Measurements from ENCODE around the gene KCNMA1.

Gene KCNMA1

DNA sequence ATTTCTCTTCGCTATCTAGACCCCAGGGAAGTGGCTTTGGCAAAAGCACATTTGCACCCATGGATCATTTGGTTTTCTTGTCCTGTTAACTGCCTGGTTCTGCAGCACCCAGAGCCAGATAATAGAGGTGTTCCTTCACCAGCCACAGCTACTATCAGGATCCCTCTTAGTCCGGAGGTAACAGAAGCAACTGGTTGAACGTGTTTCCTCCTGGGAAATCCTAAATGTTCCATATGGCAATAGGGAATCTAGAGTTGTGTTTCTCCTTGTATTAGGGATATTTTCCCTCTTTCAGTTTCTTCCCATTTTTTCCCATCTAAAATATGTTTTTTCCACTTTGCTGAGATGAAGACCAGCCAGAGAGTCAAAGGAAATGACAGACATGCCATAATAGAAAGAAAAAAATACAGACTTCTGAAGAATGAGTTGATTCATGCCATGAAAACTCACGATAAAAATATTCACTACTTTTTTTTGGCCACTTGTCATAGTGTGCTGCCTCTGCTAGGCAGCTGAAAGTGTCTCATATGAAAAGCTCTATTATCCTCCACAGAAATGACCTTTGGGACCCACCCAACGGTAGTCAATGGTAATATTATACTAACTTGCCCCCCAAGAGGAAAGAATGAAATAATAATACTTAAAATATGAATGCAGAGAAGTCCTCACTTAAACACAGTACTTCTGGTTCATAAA is 472.8 kb downstream of the KCNMA1 start:
- no peak for DNase-seq

DNA sequence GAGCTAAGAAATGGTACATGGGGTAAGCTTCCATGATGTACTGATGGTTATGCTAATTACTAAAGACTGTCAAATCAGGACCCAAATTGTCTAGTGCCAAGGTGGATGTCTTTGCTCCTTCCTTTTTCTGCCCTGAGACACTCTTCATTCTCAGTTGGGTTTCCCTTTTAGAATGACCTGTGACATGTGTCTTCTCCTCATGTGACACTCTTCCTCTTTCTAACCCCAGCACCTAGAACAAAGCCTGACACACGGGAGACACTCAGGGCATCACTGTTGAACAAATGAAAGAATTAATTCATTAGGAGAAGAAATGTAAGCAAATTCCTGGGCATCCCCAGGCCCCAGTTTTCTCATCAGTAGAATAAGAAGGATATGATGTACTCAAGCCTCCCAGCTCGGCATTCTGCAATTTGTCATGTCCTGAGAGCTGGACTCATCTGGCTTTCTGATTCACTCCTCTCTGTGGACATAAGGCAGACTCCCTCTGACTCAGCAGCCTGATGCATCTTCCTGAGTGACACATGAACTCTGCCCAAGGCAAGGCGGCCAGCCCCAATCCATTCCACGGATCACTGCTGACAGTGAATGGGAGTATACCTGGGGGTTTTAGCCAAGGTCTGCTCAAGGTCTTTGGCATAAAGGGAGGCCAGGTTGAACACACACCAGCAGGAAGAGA is 473.8 kb downstream of the KCNMA1 start:
- DNase-seq: no peak

DNA sequence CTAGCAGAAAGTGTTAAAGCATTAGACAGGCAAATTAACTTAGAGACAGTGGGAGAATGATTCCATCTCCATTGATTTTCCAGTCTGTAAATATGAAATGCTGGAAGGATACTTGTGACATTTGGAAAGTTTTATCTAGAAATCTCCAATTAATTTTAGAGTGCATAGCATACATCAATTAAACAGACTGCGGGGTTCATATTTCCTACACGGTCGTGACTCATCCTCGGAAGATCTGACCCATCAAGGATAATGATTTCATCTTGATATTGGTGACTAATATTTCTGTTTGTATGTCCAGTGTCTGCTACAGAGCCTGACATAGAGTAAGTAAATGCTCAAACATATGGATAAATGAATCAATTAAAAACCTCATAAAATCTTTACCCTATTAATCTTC is 474.9 kb downstream of the KCNMA1 start:
- DNase-seq: no peak

DNA sequence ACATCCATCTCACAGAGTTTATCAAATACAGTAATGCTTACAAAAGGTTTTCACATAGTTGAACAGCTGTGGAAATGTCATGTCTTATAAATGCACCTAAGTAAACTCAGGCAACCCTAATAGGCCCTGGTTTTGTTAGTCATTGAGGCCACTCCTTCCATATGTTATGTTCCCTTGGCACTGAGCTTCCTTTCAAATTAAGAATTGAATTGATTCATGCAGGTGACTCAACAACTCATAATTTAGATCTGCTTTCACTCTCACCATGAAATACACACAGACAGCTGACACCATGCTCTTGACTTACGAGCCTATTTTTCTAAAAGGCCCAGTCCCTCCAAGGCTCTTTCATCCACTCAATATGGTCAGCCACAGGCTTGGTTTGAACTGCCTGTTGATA is 476.9 kb downstream of the KCNMA1 start:
- DNase-seq: no peak

DNA sequence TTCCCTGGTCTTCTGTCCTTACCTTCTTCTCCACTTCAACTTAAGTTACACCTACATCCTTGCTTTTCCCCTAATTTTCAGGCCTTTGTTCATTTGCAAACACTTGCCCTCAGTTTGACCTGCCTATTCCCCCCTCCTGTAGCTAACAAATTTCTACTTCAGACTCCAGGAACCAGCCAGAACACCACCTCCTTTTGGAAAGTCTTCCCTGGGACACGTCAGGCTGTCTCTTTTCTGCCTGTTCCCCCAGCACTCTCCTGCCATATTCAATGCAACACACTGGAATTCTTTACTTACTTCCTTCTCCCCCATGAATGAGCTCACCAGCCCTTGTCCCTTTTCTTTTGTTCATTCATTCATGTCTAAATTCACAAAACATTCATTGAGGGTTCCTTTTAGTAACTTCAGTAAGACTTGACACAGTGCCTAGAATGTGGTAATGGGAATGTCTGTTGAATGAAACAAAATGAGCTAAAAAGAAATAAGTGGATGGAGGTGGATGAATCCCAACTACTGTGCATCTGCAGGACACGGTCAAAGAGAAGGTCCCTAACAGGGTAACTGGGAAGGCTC is 478.0 kb downstream of the KCNMA1 start:
- DNase-seq: no peak

DNA sequence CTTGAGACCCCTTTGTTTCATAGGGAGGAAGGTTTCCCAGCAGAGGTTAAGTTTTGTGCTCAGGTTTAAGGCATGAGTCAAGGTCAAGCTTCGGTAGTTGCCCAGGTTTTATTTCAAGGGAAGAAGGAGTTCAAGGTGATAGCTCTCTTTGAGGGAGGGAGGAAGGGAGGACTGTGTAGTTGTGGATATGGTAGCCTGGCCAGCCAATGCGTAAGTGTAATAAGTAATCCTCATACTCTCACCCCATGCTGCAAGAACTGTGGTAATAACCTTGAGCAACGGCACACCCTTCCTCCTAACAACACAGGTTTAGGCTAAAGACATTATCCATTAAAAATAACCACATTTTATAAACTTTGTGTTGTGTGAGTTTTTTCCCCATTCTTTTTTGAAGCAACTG is 478.9 kb downstream of the KCNMA1 start:
- no peak for DNase-seq

DNA sequence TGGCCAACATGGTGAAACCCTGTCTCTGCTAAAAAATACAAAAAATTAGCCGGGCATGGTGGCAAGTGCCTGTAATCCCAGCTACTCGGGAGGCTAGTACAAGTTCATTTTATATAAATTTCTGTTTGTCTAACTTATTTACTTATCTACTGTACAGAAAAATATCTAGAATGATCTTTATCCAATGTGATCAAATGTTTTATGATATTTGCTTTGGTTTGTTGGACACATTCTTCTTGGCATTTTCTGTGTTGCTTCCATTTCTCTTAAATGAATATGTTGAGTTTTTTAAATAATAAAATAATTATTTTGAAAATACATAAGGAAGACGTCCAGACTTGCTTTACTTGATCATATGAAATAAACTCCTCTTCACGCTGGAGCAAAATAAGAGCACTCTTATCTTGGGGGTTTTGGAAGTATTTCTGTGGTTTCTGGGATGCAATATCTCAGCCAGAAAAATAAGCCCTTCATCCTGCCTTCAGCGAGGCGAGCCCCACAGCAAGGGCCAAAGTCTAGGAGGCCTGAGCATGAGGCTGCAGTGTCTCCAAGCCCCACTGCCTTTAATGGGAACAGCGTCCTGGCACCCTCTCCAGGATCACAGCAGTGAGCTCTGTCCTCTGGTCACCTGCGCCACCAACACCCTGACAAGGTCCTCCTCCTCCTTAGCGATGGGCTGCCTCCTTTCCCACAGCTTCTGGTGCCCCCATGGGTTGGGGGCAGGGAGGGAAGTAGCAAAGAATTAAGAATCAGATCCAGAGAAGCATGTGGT is 480.2 kb downstream of the KCNMA1 start:
- no peak for DNase-seq

DNA sequence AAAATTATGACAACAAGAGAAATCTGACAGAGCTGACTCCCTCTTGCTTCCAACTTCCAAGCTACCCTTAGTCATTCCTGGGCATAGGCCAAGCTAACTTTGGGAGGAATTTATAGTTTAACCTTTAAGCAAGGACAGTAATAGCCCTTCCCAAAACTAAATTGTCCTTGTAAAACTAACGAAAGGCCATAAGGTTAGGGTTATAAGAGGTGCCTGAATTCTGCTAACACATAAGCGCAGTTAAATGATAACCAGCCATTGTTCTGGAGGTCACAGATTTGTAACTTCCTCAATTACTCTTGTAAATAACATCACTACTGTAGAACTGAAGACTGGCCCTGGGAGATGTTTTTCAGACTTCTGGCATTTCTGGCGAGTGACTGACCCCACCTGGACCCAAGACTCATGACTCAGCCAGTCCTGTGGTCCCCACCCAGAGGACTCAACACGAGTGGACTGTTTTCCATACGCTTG is 481.2 kb downstream of the KCNMA1 start:
- no peak for DNase-seq

DNA sequence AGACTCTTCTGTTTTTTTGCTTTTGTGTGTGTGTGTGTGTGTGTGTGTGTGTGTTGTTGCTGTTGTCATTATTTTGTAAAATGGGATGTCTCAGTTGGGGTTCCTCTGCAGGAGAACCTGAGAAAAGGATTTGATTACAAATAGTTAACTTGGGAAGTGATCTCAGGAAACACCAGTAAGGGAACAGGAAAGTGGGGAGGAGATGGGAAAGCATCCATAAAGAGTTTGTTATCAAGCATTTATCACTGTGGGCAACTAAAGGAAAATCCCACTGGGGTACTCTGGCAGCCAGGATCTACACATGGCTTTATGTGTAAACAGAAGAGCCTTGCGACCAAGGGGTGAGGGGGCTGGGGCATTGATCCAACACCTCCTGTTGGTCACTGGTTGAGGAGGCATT is 485.4 kb downstream of the KCNMA1 start:
- DNase-seq: no peak

DNA sequence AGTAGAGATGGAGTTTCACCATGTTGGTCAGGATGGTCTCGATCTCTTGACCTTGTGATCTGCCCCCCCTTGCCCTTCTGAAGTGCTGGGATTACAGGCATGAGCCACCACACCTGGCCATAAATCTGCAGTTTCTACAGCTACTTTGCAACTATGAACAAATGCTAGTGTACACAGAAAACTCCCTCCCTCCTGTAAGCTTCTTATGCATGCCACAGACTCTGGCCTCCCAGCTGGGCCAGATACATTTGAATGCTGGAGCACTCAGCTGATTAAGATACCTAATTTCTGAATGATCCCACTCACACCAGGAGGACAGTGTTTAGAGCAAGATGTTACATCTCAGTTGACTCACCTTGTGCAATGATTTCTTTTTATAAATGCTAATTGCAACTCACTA is 486.2 kb downstream of the KCNMA1 start:
- no peak for DNase-seq

DNA sequence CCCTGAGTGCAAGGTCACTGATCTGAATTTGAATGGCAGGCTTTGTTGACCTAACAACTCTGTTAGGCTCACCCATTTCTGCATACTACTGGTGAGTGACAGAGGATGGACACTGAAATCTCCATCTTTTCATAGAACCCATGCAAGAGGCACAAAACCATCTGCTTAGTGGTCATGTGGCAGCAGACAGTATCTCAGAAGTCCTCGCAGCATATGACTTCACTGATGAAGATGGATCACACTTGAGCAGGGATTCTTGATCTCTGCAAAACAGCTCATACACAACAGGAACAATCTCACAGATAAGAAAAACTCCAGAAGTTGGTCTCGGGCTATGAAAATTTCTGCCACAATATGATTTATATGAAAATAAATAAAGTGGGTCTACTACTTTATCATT is 487.9 kb downstream of the KCNMA1 start:
- DNase-seq: no peak

DNA sequence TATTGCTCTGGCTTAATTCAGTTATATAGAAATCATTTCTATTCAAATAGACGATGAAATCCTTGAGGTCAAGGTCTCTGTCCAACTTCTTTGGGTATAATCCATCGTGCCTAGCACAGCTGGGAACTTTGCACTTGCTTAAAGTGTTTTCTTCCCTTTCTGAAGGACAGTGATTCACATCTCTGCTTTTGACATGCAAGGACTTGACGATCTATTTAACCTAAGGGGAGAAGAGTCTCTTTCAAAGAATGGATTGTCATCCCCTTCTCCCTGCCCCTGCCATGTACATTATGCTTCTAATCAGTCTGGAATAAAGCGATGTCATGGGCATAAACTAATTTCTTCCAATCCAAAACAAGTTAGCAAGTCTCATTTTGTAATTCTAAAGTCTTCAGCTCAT is 488.6 kb downstream of the KCNMA1 start:
- DNase-seq: no peak

DNA sequence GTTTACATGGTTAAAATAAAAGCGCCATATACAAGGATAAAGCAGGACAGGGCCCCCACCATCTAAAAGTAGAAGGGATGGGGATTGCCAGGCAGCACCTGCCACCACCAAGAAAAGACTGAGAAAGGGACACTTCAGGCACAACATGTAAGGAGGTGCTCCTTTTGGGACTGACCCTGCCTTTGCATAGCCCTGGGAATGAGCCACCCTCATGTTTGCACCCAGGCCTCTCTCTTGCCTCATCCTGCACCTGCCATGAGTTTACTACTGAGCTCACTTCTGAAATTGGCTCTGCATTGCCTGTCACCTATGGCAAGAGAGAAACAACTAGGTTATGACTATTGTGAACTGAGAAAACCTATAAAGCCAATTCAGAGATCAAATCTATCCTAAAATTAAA is 489.7 kb downstream of the KCNMA1 start:
- no peak for DNase-seq

DNA sequence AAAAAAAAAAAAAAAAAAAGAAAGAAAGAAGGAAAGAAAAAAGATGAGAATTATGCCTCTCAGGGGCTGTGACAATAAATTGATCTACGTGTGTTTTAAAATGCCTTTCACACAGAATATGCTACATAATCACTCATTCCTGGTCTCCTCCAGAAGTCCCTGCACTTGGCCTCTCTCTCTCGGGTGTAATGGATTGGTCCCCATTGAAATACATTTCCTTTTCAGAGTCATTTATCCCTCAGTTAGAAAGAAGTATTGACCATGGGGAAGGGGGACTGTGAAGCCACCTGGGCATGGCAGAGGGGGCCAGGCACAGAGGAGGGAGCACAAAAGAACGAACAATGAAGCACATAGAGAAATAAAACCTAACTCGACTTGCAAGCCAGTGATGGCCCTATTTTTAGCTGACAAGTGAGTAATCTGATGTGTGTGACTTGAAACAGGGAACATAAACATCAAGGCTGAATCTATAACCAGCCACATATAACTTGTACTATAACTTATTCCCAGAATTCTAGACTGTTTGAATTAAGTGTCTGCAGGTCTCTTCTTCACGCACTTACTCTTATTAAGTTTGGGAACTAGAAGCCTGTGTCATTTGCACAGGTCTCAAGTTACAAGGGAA is 490.8 kb downstream of the KCNMA1 start:
- DNase-seq: no peak

DNA sequence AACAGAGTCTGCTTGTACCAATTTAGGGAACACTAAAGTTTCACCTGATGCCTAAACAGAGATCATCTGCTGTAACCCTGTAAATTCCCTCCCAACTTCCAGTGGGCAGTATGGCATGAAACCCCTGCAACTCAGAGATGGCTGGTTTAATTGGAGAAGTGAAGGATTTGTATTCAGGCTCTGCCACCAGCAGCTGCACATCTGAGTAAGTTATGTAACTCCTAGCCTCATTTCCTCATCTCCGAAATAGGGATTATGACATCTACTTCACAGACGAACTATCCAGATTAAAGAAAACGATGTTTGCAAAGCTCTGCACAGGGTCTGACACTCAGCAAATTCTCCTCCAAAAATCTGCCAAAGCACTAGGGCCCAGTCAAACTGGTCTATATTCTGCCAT is 493.0 kb downstream of the KCNMA1 start:
- no peak for DNase-seq

DNA sequence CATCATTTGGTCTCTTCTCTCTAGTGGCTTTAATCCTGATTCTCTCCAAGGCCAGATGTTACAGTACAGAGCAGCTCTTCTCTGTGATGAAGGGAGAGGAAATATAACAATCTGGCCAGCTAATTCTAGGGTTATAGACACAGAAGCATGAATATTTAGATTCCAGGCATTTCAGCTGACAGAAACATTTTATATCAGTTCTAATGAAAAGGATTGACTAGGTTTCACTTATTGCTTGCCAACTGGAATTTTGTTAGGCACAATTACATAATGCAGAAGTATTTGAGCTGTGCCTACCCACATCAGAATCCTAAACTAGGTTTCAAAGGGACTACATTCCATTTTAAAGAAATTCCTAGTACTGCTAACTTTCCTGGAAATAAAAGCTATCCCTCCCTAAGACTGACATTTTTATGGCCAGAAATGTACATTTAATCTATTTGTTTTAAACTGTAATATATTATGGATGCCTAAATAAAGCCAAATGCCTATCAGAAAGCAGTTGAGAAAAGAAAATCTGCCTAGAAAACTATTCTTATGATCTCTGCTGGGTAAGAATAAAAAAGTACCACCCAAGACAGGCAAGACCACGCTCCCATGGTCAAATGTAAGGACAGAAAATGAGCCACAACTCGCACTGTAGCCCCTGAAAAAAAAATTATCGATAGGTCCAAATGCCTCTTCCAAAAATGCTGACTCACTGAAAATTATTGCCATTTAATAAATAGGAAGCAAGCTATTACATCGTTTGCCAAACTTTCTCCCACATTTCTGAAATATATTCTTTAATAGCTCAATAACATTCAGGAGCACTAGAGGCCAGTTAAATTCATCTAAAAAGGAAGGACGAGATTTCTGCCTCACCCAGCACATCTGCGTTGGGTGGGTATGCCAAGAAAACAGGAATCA is 498.1 kb downstream of the KCNMA1 start:
- no peak for DNase-seq

DNA sequence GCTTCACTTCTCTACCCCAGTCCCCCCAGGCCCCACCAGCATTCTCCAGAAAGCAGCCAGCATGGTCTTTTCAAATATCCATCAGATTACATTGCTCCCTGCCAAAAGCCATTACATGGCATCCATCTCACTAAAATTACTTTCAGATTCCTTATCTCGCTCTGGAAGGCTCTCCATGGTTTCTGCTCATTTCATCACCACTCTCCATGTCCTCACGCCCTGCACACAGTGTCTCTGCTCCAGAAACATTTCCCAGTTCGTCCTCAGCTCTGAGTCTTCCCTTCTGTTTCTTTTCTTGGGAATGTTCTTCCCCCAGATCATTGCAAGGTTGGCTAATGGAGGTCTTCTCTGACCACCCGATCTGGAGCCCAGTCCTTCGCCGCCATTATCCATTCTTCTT is 499.1 kb downstream of the KCNMA1 start:
- DNase-seq: no peak

DNA sequence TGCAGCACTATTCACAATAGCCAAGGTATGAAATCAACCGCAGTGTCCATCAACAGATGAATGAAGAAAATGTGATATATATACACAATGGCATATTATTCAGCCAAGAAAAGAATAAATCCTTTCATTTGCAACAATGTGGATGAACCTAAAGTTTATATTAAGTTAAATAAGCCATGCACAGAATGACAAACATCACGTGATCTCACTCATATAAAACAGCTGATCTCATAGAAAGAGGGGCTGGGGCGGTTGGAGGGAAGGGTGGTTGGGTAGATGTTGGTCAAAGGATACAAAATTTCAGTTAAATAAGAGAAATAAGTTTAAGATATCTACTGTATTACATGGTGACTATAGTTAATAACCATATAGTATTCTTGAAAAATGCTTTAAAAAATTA is 502.1 kb downstream of the KCNMA1 start:
- DNase-seq: no peak

DNA sequence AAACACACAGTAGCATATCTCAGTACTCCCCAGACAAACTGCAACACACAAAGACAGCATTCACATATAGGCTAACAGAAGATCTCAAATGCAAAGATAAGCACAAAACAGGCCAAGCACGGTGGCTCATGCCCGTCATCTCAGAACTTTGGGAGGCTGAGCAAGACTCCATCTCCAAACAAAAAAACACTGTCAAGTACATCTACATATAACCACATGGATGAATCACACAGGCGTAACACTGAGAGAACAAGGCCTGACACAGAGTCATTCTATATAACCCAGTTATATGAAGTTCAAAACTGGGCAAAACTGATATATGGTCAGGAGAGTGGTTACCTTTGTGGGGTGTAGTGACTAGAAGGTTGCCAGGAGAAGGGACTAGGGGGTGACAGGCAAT is 506.4 kb downstream of the KCNMA1 start:
- no peak for DNase-seq

DNA sequence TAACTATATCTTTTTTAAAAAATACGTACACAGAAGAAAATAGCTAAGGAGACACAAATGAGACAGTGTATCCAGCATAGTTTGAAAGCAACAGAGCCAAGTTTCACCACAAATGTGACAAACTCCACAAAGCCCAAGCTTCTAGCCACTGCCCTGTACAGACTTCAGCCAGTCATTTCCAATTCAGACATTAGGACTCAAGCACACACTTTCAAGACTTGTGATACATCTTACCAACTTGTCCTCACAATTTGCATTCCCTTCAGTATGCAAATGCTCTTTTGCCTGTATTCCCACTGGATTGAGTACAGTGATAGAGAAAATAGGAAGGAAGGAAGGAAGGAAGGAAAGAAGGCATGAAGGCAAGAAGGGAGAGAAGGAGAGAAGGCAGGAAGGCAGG is 510.4 kb downstream of the KCNMA1 start:
- no peak for DNase-seq

DNA sequence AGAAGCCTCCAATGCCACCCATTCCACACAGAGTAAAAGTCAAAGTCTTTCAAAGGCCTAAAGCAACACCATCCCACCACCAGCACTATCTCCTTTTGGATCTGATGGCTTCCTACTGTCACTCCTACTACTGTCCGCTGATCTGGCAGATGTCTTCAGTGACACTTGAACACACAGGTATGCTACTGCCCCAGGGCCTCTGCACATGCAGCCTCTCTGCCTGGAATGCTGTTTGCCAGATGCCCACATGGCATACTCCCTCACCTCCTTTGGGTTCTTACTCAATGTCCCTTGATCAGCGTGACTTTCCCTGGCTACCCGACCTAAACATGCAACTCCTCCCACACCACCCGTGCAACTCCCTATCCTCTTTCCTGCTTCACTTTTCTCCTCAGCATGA is 512.4 kb downstream of the KCNMA1 start:
- DNase-seq: no peak

DNA sequence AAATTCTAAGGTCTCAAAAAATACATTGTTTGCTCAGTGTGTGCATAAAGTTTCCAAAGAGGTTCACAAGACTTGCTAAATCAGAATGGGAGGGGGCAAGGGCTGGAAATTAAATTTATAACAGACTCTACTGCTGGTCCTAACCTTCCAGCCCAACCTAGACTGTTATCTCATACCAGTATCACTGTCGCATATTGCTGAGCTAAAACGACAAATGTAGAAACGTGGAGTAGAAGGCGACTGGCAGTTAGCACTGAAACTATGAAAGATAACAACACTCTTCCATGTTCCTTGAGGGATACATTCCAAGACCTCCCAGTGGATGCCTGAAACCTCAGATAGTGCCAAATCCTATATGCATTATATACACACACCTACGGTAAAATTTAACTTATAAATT is 514.3 kb downstream of the KCNMA1 start:
- no peak for DNase-seq
